C4-2B (cell line): Measurements from ENCODE around the gene SLC29A1.

Experiments used
- H3K27ac ChIP-seq: fragments of 450-650 bp; 2 replicates; pipeline ENCODE4 v1.5.1; 2017
- ZFX ChIP-seq: fragments of 450-650 bp; IDR thresholded peaks from 2 replicates; pipeline ENCODE4 v1.6.1; 2017
- TF ChIP-seq, protein P1 (sequence below): fragments of 450-650 bp; conservative IDR thresholded peaks from 2 replicates; pipeline ENCODE4 v1.5.1; 2017; ENCODE audit warnings: mild to moderate bottlenecking

The SLC29A1 gene

GRCh38 chr6:44224965-44225305 is 1.5 kb downstream of the SLC29A1 start:
- H3K27ac ChIP-seq = peak overlapping the region; percentile 75
- TF ChIP-seq ZFX = no peak
- TF ChIP-seq, protein P1, sequence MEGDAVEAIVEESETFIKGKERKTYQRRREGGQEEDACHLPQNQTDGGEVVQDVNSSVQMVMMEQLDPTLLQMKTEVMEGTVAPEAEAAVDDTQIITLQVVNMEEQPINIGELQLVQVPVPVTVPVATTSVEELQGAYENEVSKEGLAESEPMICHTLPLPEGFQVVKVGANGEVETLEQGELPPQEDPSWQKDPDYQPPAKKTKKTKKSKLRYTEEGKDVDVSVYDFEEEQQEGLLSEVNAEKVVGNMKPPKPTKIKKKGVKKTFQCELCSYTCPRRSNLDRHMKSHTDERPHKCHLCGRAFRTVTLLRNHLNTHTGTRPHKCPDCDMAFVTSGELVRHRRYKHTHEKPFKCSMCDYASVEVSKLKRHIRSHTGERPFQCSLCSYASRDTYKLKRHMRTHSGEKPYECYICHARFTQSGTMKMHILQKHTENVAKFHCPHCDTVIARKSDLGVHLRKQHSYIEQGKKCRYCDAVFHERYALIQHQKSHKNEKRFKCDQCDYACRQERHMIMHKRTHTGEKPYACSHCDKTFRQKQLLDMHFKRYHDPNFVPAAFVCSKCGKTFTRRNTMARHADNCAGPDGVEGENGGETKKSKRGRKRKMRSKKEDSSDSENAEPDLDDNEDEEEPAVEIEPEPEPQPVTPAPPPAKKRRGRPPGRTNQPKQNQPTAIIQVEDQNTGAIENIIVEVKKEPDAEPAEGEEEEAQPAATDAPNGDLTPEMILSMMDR = no peak

- H3K27ac ChIP-seq = no peak overlapping the region
- TF ChIP-seq, protein P1 = no peak
- no peak for TF ChIP-seq ZFX
Observed at GRCh38 chr6:44225579-44226325, 2.4 kb downstream of the SLC29A1 start.

- H3K27ac ChIP-seq = no peak overlapping the region
- TF ChIP-seq, protein P1 = no peak
Observed at GRCh38 chr6:44226368-44227147, 3.2 kb downstream of the SLC29A1 start.

DNA sequence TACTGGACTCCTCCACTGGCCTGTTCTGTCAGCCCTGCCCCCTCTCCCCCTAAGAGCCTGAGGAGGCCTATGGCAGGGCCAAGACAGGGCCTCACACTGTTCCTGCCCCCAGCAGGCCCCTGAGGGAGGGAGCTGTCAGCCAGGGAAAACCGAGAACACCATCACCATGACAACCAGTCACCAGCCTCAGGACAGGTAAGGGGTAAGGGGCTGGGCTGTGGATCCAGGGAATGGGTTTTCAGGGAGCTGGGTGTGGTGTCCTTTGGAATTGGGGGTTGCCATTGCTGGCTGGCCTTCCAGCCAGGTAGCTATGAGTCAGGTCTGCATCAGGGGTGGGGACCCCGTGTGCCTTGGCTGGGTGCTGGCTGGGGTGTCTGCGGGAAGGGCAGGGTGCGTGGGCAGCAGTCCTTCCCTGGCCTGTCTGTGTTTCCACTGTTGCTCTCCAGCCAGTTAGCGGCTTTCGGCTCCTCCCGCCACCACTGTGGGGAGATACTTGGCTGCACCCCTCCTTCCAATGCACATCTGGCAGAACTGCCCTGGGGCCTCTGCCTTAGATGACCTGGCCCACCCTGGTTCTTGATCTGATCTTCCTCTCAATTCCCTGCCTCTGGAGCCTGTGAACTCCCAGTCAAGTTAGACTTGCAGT is 3.9 kb downstream of the SLC29A1 start:
- no peak overlapping the region for H3K27ac ChIP-seq
- TF ChIP-seq ZFX = no peak
- TF ChIP-seq, protein P1 = no peak

DNA sequence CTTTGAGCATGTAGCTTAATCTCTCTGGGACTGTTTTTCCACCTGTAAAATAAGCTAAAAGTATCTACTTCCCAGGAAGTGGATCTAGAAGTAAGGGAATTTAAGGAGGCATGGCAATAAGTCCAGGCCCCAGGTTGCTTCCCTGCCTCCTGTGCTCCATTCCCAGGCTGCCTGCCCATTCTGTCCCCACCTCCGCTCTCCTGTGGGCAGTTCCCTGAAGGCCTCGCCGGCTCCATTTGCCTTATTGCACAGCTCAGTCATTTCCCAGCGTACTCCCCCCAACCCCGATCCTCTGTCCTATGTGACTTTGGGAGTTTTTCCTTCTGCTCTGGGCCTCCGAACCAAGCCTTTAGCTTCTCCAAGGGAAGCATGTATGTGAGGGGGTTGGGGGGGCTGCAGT is 4.6 kb downstream of the SLC29A1 start:
- no peak overlapping the region for H3K27ac ChIP-seq
- TF ChIP-seq ZFX = no peak
- TF ChIP-seq, protein P1 = no peak

- TF ChIP-seq, protein P1 = no peak
- TF ChIP-seq ZFX = no peak
- no peak overlapping the region for H3K27ac ChIP-seq
Observed at GRCh38 chr6:44228433-44228832, 5.0 kb downstream of the SLC29A1 start.

DNA sequence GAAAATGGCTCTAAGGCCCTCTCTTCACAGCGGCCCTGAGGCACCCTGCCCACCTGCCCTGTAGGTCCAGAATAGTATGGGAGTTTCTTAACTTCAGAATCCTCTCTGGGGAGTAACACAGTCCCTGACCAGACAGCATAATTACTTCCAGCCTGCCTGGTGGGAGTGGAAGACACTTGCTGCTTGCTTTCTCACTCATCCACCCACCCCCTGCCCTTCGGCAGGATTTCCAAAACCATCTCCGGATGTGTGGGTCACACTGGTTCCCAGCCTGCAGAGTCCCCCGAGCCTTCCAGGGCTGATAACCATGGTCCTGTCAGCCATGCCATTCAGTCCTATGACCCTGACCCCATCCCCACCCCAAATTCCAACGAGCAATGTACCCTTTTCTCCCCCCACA is 5.4 kb downstream of the SLC29A1 start:
- TF ChIP-seq, protein P1 = no peak
- no peak for TF ChIP-seq ZFX
- no peak overlapping the region for H3K27ac ChIP-seq
